Chondrocyte (in vitro differentiated cells): ENCODE results near the gene ARHGAP26. TPM values are rescaled to one million over a fixed set of nuclear protein-coding genes. Genes with fewer than 3 reads are reported as not detected.
"Not testable (repeated sequence)": the region's sequence is repeated elsewhere in the genome, so short reads cannot be mapped to it uniquely, and the experiment has no call there.

Source experiments
- DNase-seq: peaks from one replicate; pipeline ENCODE4 v3.0.0; 2021; ENCODE audit warnings: mixed read lengths, low spot score
- H3K27ac Mint-ChIP-seq: one replicate; pipeline ENCODE4 v1.8.0; 2021; ENCODE audit warnings: mild to moderate bottlenecking, moderate library complexity, mixed read lengths; ENCODE audit not compliant: unreplicated experiment
- H3K27me3 Mint-ChIP-seq: 2 replicates; pipeline ENCODE4 v1.8.0; 2021; ENCODE audit warnings: low read depth, mixed read lengths
- H3K36me3 Mint-ChIP-seq: 2 replicates; pipeline ENCODE4 v1.8.0; 2021; ENCODE audit warnings: low read depth, mixed read lengths
- H3K4me1 Mint-ChIP-seq: 2 replicates; pipeline ENCODE4 v1.8.0; 2021; ENCODE audit warnings: low read depth, mild to moderate bottlenecking, mixed read lengths
- H3K4me3 Mint-ChIP-seq: one replicate; pipeline ENCODE4 v1.8.0; 2021; ENCODE audit warnings: mild to moderate bottlenecking, moderate library complexity, mixed read lengths; ENCODE audit not compliant: unreplicated experiment
- H3K9me3 Mint-ChIP-seq: 2 replicates; pipeline ENCODE4 v1.8.0; 2021; ENCODE audit warnings: low read depth, mixed read lengths
- total RNA-seq: library from RNA; stranded (reverse); gene quantifications from 3 replicates; pipeline ENCODE4 v1.2.1, GENCODE V29; 2021
- TF ChIP-seq, protein P1 (sequence below): fragments of 200-600 bp; sonication (generic); IDR thresholded peaks from 2 replicates; pipeline ENCODE4 v1.5.0; 2021; ENCODE audit warnings: antibody characterized with exemption, mild to moderate bottlenecking, moderate library complexity

The ARHGAP26 gene
- total RNA-seq, 1 donor from 2014 or later: 16.4 TPM

DNA sequence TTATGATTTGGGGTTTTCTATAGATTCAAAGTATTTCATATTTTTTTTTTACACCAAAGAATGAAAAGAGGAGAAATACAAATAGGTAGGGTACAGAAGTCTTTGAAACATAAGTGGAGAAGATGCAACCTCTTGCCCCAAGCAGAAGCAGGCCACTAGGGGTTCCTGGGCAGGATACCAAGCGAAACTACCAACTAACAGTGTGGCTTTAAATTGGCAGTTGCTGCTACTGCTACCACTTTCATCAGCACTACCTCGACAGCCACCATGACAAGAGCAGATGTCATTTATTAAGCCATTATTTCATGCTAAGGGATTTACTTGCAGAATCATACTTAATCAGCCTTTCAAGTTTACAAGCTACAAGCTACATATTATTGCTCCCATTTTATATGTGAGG, 345.2 kb downstream of the ARHGAP26 start:
- Mint-ChIP-seq H3K27ac (no peak overlapping the region), H3K27me3 (no peaks in the 10 kb centered on the region), H3K4me3 (no peak overlapping the region), H3K9me3 (no peaks in the 10 kb centered on the region), H3K4me1 (peaks cover 36% of the 10 kb centered on the region), H3K36me3 (no peaks in the 10 kb centered on the region)
- TF ChIP-seq, protein P1, sequence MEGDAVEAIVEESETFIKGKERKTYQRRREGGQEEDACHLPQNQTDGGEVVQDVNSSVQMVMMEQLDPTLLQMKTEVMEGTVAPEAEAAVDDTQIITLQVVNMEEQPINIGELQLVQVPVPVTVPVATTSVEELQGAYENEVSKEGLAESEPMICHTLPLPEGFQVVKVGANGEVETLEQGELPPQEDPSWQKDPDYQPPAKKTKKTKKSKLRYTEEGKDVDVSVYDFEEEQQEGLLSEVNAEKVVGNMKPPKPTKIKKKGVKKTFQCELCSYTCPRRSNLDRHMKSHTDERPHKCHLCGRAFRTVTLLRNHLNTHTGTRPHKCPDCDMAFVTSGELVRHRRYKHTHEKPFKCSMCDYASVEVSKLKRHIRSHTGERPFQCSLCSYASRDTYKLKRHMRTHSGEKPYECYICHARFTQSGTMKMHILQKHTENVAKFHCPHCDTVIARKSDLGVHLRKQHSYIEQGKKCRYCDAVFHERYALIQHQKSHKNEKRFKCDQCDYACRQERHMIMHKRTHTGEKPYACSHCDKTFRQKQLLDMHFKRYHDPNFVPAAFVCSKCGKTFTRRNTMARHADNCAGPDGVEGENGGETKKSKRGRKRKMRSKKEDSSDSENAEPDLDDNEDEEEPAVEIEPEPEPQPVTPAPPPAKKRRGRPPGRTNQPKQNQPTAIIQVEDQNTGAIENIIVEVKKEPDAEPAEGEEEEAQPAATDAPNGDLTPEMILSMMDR: no peak
- no peak for DNase-seq

- Mint-ChIP-seq H3K27ac (no peak overlapping the region), H3K4me1 (peaks cover 22% of the 10 kb centered on the region), H3K27me3 (no peaks in the 10 kb centered on the region), H3K36me3 (peaks cover 1% of the 10 kb centered on the region), H3K4me3 (no peak overlapping the region), H3K9me3 (no peaks in the 10 kb centered on the region)
- no peak for DNase-seq
- TF ChIP-seq, protein P1: no peak
Observed at GRCh38 chr5:143116814-143117213, 346.6 kb downstream of the ARHGAP26 start.

- H3K4me3 Mint-ChIP-seq: no peak overlapping the region
- H3K36me3 Mint-ChIP-seq: peaks cover 1% of the 10 kb centered on the region
- H3K9me3 Mint-ChIP-seq: no peaks in the 10 kb centered on the region
- H3K27ac Mint-ChIP-seq: no peak overlapping the region
- no peaks in the 10 kb centered on the region for H3K27me3 Mint-ChIP-seq
- TF ChIP-seq, protein P1: no peak
- no peak for DNase-seq
- H3K4me1 Mint-ChIP-seq: peaks cover 15% of the 10 kb centered on the region
Observed at GRCh38 chr5:143117821-143118220, 347.6 kb downstream of the ARHGAP26 start.

- TF ChIP-seq, protein P1: no peak
- Mint-ChIP-seq H3K4me1 (peaks cover 15% of the 10 kb centered on the region), H3K27me3 (no peaks in the 10 kb centered on the region), H3K27ac (no peak overlapping the region), H3K36me3 (peaks cover 1% of the 10 kb centered on the region), H3K4me3 (no peak overlapping the region), H3K9me3 (no peaks in the 10 kb centered on the region)
- no peak for DNase-seq
Observed at GRCh38 chr5:143118222-143118621, 348.0 kb downstream of the ARHGAP26 start.

GRCh38 chr5:143118818-143119217, 348.6 kb downstream of the ARHGAP26 start:
- DNase-seq, H3K9me3 Mint-ChIP-seq, H3K27me3 Mint-ChIP-seq, H3K4me3 Mint-ChIP-seq, H3K36me3 Mint-ChIP-seq, H3K27ac Mint-ChIP-seq: not testable (repeated sequence)
- H3K4me1 Mint-ChIP-seq: peaks cover 13% of the 10 kb centered on the region

DNA sequence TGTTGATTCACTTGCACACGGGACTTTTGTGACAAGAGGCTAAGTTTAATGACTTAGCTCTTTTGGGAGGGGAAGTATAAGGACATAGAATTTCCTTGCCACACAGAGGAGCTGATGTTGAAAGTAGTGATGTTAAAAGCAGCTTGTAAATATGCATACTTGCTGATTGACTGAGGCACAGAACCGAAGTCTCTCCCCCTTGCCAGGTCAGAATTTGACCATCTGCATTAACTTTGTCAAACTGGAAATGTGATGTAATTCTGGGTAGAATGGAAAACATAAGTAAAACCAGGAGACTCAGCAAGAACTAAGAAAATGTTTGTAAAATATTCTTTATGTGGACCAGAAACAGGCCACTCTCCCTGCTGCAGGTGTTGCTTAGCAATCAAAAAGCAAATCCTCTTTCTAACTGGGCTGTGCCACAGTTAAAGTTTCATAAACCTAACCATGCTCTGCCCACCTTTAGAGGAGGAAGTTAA, 349.2 kb downstream of the ARHGAP26 start:
- TF ChIP-seq, protein P1: no peak
- peaks cover 1% of the 10 kb centered on the region for H3K36me3 Mint-ChIP-seq
- H3K27me3 Mint-ChIP-seq: no peaks in the 10 kb centered on the region
- H3K9me3 Mint-ChIP-seq: no peaks in the 10 kb centered on the region
- no peak overlapping the region for H3K27ac Mint-ChIP-seq
- H3K4me1 Mint-ChIP-seq: peaks cover 13% of the 10 kb centered on the region
- no peak for DNase-seq
- no peak overlapping the region for H3K4me3 Mint-ChIP-seq
